HG03039 (cell line): Measurements from ENCODE around the gene TMEM186.
"Not testable (repeated sequence)": the region's sequence is repeated elsewhere in the genome, so short reads cannot be mapped to it uniquely, and the experiment has no call there.

Experiments used
- ATAC-seq: cut with Tn5 transposase; IDR thresholded peaks from one replicate; pipeline ENCODE4 v1.9.1; 2021; ENCODE audit warnings: mild to moderate bottlenecking, moderate library complexity; ENCODE audit not compliant: unreplicated experiment

Gene TMEM186

DNA sequence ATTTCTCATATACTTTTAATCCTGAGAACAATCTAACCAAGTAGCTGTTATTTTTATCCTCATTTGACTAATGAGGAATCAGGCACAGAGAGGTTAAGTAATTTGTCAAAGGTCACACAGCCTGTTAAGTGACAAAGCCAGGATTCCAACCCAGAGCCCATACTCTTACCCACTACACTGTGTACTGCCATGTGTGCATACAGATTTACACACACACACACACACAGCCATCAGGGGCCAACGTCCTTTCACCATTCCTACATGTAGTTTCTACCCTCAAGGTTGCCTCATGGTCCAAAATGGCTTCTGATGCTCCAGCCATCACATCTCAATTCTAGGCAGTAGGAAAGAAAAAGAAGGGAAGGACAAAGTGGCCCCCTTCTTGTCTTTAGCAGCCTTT lies 22.1 kb downstream of the TMEM186 start:
- ATAC-seq = no peak

DNA sequence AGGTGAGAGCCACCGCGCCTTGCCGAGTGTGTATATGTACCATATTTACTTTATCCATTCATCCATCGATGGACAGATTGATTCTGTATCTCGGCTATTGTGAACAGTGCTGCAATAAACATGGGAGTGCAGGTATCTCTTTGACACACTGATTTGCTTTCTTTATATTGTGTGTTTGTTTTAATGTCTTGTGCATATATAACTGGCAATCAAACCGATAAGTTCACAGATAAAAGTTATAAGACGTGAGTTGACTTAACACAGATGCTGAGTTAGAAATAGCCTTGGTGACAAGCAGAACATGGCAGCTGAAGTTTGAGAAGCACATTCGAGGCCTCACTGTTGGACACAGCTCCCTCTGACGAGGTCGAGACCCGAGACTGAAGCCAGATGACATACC lies 23.2 kb downstream of the TMEM186 start:
- no peak for ATAC-seq

DNA sequence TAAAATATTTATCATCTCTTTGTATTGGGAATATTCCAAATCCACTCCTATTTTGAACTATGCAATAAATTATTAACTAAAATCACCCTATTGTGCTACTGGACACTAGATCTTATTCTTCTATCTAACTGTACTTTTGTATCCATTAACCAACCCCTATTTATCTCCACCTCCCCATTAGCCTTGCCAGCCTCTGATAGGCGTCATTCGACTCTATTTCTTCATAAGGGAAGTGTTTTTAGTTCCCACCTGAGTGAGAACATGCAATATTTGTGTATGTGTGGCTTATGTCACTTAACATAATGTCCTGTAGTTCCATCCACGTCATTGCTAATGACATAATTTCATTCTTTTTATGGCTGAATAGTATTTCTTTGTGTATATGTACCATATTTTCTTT lies 23.9 kb downstream of the TMEM186 start:
- ATAC-seq = no peak

DNA sequence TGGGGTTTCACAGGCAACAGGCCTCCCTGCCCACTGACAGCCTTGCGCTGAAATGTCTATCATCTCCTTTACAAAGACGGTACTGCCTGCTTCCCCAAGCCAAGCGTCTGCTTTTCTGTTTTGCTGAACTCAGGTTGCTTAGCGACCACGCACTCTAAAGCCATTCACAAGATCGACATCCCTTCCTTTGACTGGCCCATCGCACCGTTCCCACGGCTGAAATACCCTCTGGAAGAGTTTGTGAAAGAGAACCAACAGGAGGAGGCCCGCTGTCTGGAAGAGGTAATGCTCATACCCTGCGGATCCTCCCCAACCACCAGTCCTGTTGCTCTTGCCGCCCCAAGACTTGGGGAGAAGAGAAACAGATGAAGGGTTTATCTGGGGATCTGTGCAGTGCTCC lies 28.7 kb downstream of the TMEM186 start:
- no peak for ATAC-seq

- no peak for ATAC-seq
Measured at GRCh38 chr16:8768283-8768682, 29.2 kb downstream of the TMEM186 start.

GRCh38 chr16:8767176-8767575 lies 30.3 kb downstream of the TMEM186 start:
- ATAC-seq = no peak

GRCh38 chr16:8764525-8765250 lies 32.8 kb downstream of the TMEM186 start:
- no peak for ATAC-seq

GRCh38 chr16:8763899-8764298 lies 33.5 kb downstream of the TMEM186 start:
- no peak for ATAC-seq

DNA sequence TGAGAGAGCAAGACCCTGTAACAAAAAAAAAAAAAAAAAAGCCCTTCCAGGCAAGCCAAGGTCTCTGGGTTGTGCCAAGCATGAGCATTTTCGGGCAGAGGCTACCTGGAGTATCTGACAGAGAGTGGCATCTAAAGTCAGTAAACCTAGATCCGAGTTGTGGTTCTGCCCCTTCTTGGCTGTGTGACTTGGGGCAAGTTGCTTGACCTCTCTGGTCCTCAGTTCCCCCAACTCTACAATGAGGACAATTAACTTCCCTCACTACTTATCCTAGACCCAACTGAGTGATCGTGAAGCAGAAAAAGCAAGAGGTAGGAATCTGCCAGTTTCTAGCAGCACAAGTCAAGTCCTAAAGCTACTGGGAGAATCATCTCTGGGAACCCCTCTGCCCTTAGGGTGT lies 34.4 kb downstream of the TMEM186 start:
- ATAC-seq = no peak

DNA sequence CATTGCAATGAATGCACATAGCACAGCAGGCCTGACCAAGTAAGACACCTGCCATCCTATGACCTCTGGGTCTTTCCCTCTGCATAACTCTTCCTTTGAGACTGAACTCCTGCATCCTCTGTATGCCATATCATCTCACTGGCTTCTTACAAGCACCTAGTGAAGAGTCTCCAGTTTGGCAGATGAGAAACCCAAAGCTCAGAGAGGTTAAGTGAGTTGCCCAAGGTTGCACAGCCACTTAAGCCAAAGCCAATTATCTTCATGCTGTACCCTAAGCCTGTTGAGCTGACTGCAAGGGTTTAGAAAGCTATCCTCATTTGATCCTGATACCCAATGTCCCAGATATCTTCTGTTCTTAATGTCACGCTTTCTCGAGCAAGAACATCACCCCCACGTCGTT lies 35.2 kb downstream of the TMEM186 start:
- ATAC-seq = no peak

DNA sequence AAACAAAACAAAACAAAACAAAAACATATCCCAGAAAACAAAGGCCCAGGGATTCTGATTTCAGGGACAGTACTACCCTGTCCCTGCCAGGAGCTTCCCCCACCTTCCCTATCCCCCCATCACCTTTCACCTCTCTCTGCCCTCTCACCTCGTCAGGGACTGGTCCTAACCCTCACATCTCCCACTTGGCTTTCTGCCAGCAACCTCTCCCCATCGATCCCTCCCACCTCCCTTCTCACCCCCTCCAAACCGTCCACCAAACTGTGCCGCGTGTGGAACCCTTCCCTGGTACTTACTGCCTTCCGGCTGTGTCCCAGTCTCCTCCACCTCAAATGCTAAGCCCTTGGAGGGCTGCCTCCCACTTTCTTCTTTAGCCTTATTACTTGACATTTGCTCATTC lies 36.4 kb downstream of the TMEM186 start:
- ATAC-seq = no peak

DNA sequence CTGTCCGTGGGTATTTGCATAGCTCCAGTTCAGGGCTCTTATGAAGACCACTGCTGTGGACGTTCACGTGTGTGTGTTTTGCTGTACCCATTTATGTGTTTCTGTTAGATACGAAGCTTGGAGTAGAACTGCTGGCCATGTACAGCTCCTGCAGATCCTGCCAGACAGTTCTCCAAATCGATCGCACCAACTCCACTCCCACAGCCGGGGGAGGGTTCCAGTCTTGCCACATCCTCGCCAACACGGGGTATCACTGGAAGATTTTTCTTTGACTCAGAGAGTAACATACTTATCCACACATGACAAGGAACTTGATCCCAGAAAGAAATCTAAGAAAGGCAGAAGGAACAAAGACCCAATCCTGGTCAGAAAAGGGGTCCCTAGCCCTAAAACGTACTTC lies 37.4 kb downstream of the TMEM186 start:
- ATAC-seq = no peak

DNA sequence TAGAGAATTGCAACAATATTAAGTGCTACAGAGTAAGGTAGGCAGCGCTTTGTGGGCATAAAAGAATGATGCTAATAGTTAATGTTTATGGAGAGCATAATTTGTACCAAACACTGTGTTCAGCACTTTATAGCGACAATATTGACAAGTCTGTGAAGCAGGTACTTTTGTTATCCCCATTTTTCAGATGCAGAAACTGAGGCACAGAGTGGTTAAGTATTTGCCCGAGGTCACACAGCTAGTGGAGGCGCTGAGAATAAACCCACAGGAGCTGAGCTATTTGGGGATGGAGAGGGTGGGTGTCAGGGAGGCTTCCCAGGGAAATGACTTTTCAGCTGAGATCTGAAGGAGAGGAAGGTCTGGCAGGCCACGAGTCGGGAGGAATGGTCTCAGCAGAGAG lies 39.4 kb downstream of the TMEM186 start:
- no peak for ATAC-seq

GRCh38 chr16:8756755-8757154 lies 40.7 kb downstream of the TMEM186 start:
- no peak for ATAC-seq

DNA sequence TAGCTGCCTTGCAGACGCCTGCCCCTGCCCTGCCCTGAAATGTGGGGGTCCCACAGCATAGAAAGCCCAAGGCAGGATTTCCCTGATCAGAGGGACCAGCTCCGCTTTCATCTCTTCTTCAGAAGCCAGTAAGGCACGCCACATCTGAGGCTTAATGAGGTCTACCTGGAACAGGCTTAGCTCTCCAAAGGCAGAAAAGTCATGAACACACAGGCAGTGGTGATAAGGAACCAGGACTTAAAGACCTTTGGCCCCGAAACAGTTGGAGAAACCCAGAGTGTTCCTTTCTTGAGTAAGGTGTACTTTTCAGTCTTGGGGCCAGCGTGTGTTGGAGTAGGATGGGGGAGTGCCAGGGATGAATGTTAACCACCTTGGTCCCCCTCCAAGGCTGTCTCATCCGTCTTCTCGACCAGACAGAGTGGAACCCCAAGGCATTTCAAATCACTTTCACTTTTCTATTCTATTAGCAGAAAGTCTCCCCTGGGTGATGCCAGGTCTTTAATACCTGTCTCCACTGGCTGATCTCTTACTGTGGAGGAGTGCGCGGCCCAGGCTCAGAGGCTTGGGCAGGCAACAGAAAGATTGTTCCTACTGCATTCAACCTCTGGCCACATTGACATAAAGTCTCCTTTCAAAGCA lies 43.9 kb downstream of the TMEM186 start:
- no peak for ATAC-seq

- ATAC-seq = no peak
Measured at GRCh38 chr16:8752706-8753105, 44.7 kb downstream of the TMEM186 start.

DNA sequence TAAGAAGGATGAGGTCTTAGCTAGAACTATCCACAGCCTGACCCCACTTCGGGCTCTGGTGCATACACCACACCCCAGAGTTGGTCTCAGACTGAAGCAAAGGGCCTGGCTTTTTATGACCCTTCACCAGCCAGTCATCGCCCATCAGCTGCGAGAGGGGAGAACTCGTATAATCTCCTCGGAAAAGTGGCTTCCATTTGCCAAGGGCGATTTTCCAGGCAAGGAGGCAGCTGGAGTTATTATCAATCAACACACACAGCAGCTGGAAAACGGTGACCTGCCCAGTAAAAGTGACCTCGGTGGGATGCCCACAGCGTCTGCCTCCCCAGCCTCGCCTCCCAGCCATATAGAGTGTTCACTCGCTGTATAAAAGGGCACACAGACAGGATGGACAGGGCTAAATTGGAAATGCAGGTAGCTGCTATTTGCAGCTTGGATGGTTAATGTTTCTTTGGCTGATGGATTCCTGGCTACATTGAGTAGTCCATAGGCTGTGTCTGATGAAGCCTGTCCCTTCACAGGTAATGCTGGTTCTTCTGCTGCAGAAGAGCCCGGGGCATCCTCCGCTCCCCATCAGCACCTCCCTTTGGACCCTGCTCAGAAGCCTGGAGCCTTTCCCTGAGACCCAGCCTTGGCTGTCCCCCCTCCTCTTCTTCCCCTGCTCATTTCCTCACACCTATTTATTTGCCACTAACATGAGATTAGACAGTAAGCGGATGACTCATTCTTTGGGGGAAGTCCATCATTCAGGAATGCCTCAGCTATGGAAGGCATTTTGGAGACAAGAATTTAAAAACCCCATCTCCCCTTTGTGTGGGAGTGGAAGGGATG lies 45.7 kb downstream of the TMEM186 start:
- no peak for ATAC-seq

GRCh38 chr16:8748944-8749343 lies 48.5 kb downstream of the TMEM186 start:
- not testable (repeated sequence) for ATAC-seq
